ENCODE results near the gene SHOC1.
"Not testable (repeated sequence)": the region's sequence is repeated elsewhere in the genome, so short reads cannot be mapped to it uniquely, and the experiment has no call there.

The SHOC1 gene

DNA sequence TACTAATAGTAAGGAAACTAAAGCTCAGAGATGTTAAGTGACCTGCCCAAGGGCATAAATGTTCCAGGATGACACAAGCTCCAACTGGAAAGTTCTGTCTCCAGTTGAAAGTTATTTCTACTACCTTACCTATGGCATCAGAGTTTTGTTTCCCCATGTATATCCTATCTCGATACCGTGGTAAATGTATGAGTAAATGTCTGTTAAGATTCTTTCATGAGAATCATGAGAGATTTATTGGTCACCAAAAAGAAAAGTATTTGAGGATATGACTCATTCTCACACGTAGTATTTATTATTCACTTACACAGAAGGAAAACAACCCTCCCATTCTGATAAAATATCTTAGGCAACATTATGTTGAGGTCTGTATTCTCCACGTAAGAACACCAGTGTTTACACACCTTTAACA, 11.1 kb upstream of the SHOC1 start:
- in situ Hi-C loops (cut with MboI; ENCODE audit: low sequenced_read_pairs) = no loop called here

DNA sequence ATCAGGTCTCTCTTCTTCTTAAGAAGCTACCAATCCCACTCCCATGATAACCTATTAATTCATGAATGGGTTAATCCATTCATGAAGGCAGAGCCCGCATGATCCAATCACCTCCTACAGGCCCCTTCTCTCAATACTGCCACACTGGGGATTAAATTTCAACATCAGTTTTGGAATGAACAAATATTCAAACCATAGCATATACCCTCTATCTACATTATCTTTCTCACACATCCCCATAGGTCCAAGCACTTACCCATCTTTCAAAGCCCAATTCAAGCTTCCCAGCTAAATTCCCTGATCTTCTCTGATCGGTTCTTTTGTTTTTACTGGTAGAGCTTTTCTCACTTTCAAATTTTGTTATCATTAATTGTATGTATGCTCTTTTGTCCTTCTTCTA, 10.5 kb upstream of the SHOC1 start:
- in situ Hi-C loops (cut with MboI; ENCODE audit: low sequenced_read_pairs) = no loop called here

DNA sequence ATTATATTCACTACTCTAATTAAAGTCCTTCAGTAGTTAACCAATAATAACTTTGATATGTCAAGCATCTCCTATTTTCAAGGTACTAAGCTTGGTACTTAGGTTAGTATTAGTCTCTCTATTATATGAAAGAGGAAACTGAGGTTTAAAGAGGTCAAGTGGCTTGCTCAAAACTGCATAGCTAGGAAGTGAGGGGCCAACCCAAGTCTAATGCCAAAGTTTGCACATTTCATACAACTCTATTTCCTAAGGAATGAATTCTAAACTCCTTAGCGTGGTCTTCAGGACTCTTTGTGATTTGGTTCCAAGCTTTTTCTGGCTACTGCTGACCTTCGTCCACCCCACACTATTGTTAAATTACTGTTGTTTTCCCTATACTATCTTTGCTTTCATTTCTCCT, 9.9 kb upstream of the SHOC1 start:
- in situ Hi-C loops (cut with MboI; ENCODE audit: low sequenced_read_pairs) = no loop called here

DNA sequence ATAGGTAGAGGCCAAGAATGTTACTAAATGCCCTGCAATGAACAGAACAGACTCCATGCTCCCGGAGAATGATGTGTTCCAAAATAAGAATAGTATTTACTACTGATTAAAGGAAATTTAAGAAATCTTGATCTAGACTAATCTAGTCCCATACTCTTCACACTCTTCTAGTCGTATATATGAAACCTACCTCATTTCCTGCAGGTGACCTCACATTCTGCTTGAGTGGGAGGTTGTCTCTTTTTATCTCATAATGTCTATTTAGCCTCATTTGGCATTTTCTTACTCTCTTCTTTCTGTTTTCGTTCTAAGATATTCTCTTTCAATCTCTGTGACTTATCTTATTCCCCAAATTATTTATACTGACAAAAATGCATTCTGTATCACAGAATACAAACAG, 9.2 kb upstream of the SHOC1 start:
- in situ Hi-C loops (cut with MboI; ENCODE audit: low sequenced_read_pairs) = no loop called here

DNA sequence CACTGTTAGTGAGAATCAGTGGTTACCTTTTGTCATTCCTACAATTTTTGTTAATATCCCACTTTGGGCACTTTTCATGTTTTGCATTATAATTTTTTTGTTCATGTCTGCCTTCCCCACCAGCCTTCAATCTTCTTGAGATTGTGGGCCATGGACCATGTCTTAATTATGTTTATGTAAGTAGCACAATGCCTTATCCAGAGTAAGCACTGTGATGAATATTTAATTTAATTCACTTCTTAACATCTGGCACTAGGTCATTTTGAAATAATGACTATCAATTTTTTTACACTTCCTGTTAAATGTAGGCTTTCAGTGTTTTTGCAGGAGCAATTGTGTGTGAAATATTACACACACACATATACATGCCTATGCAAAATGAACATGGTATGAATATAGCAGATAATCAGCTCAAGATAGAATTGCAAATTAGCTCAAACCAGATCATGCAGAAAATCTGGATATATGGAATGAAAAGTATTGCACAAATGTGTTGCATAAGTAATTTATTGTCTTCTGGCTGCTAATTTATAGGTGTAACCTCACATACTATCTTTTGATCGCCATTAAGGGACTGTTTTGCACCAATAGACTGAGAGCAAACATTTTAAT, 5.3 kb upstream of the SHOC1 start:
- in situ Hi-C loops (cut with MboI; ENCODE audit: low sequenced_read_pairs) = no loop called here

DNA sequence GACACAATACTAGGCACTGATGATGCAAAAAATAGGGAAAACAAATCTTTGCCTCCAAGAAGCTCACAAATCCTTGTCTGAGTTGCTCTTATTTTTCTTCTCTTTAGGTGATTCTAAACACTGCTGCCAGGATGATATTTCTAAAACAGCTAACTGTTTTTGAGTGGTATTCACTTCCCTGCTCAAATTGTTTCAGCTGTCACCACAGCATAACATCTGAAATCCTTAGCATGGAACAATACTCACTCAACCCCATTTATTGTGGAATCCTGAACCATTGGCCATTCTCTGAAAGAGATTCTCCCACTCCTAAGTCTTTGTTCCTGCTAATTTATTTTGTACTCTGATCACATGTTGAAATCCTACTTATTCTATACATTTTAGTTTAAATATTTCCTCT, 4.8 kb upstream of the SHOC1 start:
- in situ Hi-C loops (cut with MboI; ENCODE audit: low sequenced_read_pairs) = no loop called here

DNA sequence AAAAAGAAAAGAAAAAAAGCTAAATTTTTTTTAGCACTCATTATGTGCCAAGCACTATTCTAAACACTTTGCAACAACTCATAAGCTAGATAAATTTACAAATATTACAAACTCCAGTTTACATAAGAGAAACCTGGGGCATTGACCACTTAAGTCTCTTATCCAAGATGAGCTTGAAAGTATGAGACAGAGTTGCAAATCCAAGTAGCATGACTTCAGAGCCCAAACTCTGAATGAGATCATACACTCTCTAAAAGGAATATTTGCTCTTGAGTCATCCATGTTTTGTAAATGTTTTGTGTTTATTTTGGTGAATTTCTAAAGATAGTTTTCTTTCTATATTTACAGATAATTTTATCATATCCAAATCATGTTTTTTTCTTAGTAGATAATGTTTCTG, 4.0 kb upstream of the SHOC1 start:
- in situ Hi-C loops (cut with MboI; ENCODE audit: low sequenced_read_pairs) = no loop called here

DNA sequence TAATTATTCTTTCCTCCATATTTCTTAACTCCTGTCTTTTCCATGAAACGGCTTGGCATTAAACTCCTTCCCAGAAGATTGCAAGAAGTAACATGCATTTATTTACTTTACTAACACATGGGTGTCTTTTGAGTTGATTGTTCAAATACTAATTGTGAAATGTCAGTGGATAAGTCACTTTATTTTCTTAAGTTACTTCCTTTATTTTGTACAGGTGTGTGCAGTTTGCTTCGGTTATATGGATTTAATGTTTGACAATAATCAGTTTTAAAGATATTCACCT, 761 bp upstream of the SHOC1 start:
- in situ Hi-C loops (cut with MboI; ENCODE audit: low sequenced_read_pairs) = no loop called here

DNA sequence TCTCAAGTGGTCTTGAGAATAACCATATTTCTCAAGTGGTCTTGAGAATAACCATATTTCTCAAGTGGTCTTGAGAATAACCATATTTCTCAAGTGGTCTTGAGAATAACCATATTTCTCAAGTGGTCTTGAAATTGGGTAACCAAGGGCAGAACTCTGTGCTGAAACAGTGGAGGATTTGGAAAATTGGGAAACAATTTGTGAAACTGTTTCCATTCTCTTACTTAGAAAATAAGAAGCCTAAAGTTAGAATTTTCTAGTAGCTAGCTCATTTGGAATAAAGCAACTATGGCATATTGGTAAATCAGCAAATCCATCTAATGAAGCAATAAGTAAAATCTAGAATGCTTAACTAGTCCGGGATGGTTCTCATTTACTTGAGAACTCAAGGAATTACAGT, 2.9 kb downstream of the SHOC1 start:
- in situ Hi-C loops (cut with MboI; ENCODE audit: low sequenced_read_pairs) = not testable (repeated sequence)

DNA sequence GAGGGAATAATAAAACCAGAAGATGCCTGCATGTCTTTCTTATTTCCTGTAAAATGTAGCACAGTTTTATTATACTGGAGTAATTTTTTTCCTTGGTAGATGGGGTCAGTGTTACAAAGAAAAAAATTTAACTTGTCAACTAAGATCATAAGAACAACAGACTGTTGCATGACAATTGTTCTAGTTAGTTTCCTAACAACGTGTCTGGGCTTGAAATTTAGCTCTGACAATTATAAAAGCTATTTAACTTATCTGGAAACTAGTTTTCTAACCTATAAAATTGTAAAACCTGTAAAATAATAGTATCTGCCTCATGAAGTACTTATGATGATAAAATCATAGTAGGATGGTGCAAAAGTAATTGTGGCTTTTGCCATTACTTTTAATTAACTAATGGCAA, 4.9 kb downstream of the SHOC1 start:
- in situ Hi-C loops (cut with MboI; ENCODE audit: low sequenced_read_pairs) = no loop called here

DNA sequence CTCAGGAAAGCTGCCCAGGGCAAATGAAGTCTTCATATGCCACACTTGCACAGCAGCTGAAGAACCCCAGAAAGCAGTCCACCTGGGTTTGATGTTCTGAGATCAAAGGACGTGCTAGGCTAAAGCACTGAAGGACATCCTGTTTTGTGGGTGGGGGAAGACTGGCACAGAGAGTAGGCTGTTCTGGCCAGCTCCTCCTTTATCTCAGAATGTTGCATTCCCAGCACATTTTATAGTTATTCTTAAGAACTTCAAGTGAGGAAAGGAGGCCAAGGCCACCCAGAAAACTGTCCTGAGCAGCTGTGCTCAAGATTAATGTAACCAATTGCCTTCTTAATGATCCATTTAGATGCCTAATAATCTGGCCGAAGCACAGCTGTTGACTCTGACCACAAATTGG, 10.9 kb downstream of the SHOC1 start:
- in situ Hi-C loops (cut with MboI; ENCODE audit: low sequenced_read_pairs) = no loop called here

DNA sequence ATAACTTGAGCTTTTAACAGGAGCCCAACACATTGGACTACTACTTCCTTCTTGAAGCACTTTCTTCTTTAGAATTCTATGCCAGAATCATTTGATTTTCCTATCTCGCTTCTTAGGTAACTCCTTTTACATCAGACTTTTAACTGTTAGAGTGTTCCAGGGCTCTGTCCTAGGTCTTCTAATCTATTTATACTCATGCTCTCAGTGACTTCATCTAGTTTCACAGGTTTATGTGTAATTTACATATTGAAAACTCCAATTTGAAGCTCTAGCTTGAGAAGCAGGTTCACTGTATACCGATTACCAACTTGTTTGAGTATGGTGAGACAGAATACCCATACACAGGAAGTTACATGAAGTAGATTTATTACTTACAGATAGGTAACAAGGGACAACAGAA, 11.3 kb downstream of the SHOC1 start:
- in situ Hi-C loops (cut with MboI; ENCODE audit: low sequenced_read_pairs) = no loop called here

DNA sequence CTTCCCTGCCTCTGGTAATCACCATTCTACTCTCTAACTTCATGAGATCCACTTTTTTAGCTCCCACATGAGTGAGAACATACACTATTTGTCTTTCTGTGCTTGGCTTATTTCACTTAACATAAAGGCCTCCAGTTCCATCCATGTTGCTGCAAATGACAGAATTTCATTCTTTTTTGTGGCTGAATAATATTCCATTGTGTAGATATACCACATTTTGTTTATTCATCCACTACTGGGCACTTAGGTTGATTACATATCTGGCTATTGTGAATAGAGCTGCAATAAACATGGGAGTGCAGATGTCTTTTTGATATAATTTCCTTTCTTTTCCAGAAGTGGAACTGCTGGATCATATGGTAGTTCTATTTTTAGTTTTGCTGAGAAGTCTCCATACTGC, 28.7 kb downstream of the SHOC1 start:
- in situ Hi-C loops (cut with MboI; ENCODE audit: low sequenced_read_pairs) = loop anchor here (10.0 kb wide), 1 partner anchor 599 kb away; no protein-coding TSS in a partner anchor

DNA sequence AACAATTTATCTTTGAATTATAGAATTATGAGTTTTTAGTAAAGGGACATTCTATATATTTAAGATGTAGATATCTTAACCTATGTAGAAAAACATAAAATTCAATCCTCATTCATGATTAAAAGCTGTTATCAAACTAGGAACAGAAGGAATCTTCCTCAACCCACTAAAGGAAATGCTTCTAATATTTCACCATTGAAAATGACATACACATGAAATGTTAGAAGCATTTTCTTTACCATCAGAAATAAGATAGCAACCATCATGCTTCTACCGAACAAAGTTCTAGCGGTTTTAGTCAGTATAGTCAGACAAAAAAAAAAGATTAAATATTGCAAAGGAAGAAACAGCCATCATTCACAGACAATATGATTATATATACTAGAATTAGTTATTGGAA, 32.2 kb downstream of the SHOC1 start:
- in situ Hi-C loops (cut with MboI; ENCODE audit: low sequenced_read_pairs) = loop anchor here (5.0 to 10.0 kb wide), 2 partner anchors 320 to 602 kb away; no protein-coding TSS in a partner anchor

DNA sequence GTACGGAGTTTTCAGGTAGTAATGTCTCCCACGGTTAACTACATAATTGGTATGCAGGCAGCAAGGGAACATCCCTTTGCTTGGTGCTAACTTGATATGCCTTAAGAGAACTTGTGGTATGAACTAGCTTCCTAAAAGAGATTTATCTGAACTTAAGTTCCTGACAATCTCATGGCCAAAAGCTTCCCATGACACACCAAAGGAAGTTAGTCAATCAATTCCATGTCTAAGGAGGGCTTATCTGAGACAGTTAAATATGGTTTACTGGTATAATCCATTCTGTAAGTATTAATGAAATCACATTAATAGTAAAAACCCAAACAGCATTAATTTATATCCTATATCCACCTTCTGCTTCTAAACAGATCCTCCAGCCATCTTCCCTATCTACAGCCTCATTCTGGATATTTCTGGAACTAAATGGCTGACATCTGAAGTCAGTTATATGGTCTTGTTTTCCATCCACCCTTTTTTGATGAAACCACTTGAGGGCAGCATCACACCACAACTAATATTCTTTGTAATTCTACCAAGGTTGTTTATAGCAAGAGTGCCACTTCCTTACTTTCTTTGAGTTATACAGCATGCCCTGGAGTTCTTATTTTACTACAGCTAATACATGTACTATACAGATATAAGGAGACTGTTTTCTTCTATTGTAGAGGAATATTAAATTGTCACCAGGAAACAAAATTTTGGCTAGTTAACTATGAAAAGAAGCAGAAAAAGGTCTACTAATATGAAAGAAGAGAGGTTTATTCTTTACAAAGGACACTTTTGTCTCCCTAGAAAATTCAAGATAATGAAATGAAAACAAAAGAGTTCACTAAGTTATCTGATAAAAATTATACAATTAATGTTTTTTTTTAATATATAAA, 34.7 kb downstream of the SHOC1 start:
- in situ Hi-C loops (cut with MboI; ENCODE audit: low sequenced_read_pairs) = loop anchor here (5.0 to 10.0 kb wide), 2 partner anchors 322 to 605 kb away; no protein-coding TSS in a partner anchor

DNA sequence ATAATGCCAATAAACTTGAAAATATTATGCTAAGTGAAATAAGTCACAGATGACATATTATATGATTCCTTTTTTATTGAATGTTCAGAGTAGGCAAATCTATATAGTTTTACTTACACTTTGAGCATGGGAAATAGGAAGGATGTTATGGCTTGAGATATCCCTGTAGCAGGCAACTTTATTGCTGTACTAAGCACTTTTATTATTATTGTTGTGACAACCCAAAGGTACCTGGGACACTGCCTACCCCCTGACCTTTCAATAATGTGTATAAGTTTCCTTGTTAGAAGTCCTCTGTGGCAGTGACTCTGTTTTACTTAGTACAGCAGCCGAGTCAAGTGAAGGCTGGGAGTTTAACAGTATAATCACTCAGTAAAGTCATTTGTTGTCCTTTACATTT, 39.9 kb downstream of the SHOC1 start:
- in situ Hi-C loops (cut with MboI; ENCODE audit: low sequenced_read_pairs) = no loop called here

DNA sequence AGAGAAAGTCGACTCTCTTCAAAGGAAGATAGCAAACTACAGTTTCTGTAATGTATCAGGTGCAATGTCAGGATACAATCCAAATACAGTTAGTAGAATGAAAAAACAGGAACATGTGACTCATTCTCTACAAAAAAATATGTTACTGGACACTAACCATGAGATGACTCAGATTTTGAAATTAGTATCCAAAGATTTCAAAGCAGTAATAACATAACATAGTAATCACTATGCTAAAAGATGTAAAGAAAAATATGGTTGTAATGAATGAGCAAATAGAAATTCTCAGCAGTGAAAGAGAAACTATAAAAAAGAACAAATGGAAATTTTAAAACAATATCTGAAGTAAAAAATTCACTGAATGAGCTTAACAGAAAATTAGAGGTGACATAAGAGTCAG, 42.3 kb downstream of the SHOC1 start:
- in situ Hi-C loops (cut with MboI; ENCODE audit: low sequenced_read_pairs) = no loop called here
